HEK293 (cell line): ENCODE results near the gene TPM2.

Source experiments
- BCL11A ChIP-seq: fragments of 450-650 bp; formaldehyde crosslinking; IDR thresholded peaks from 2 replicates; pipeline ENCODE4 v1.5.1; 2016; ENCODE audit warnings: low read depth, missing biosample characterization, missing genetic modification characterization
- GLIS2 ChIP-seq: fragments of 450-650 bp; formaldehyde crosslinking; IDR thresholded peaks from 2 replicates; pipeline ENCODE4 v1.5.1; 2016; ENCODE audit warnings: missing biosample characterization, missing genetic modification characterization
- KLF10 ChIP-seq: fragments of 450-650 bp; IDR thresholded peaks from 2 replicates; pipeline ENCODE4 v1.5.1; 2018; ENCODE audit warnings: missing biosample characterization, mild to moderate bottlenecking, missing genetic modification characterization
- OSR2 ChIP-seq: fragments of 450-650 bp; formaldehyde crosslinking; IDR thresholded peaks from 2 replicates; pipeline ENCODE4 v1.5.1; 2016; ENCODE audit warnings: missing biosample characterization, missing genetic modification characterization
- PBX3 ChIP-seq: sonication (generic); formaldehyde crosslinking; IDR thresholded peaks from 2 replicates; pipeline ENCODE4 v1.8.1; 2022; ENCODE audit warnings: mild to moderate bottlenecking, moderate library complexity, missing genetic modification reagents
- TCF7L2 ChIP-seq: IDR thresholded peaks from 2 replicates; pipeline ENCODE4 v1.6.1; 2011; ENCODE audit warnings: low read depth, mild to moderate bottlenecking, inconsistent platforms, low read length, moderate library complexity, borderline replicate concordance
- ZBTB20 ChIP-seq: fragments of 450-650 bp; formaldehyde crosslinking; IDR thresholded peaks from 2 replicates; pipeline ENCODE4 v1.5.1; 2016; ENCODE audit warnings: missing biosample characterization, missing genetic modification characterization
- ZNF16 ChIP-seq: fragments of 450-650 bp; formaldehyde crosslinking; IDR thresholded peaks from 2 replicates; pipeline ENCODE4 v1.5.1; 2016; ENCODE audit warnings: low read depth, missing biosample characterization, missing genetic modification characterization
- ZNF174 ChIP-seq: fragments of 450-650 bp; formaldehyde crosslinking; IDR thresholded peaks from 2 replicates; pipeline ENCODE4 v1.5.0; 2017; ENCODE audit warnings: missing biosample characterization, mild to moderate bottlenecking, missing genetic modification characterization
- ZNF18 ChIP-seq: fragments of 450-650 bp; formaldehyde crosslinking; IDR thresholded peaks from 2 replicates; pipeline ENCODE4 v1.5.1; 2016; ENCODE audit warnings: missing biosample characterization, missing genetic modification characterization
- ZNF211 ChIP-seq: fragments of 450-650 bp; formaldehyde crosslinking; IDR thresholded peaks from 2 replicates; pipeline ENCODE4 v1.5.1; 2016; ENCODE audit warnings: low read depth, missing biosample characterization, missing genetic modification characterization
- ZNF292 ChIP-seq: fragments of 450-650 bp; formaldehyde crosslinking; IDR thresholded peaks from 2 replicates; pipeline ENCODE4 v1.5.1; 2016; ENCODE audit warnings: low read depth, missing biosample characterization, missing genetic modification characterization, borderline replicate concordance
- ZNF404 ChIP-seq: fragments of 450-650 bp; formaldehyde crosslinking; IDR thresholded peaks from 2 replicates; pipeline ENCODE4 v1.5.1; 2017; ENCODE audit warnings: missing biosample characterization, missing genetic modification characterization
- ZNF544 ChIP-seq: fragments of 450-650 bp; formaldehyde crosslinking; IDR thresholded peaks from 2 replicates; pipeline ENCODE4 v1.5.0; 2017; ENCODE audit warnings: missing biosample characterization, missing genetic modification characterization
- ZNF549 ChIP-seq: fragments of 450-650 bp; IDR thresholded peaks from 2 replicates; pipeline ENCODE4 v1.5.1; 2018; ENCODE audit warnings: missing biosample characterization, missing genetic modification characterization, mild to moderate bottlenecking, inconsistent platforms, moderate library complexity
- ZNF580 ChIP-seq: fragments of 450-650 bp; formaldehyde crosslinking; IDR thresholded peaks from 2 replicates; pipeline ENCODE4 v1.5.1; 2016; ENCODE audit warnings: missing biosample characterization, missing genetic modification characterization
- ZNF596 ChIP-seq: fragments of 450-650 bp; IDR thresholded peaks from 2 replicates; pipeline ENCODE4 v1.5.0; 2018; ENCODE audit warnings: missing biosample characterization, mild to moderate bottlenecking, missing genetic modification characterization, moderate library complexity
- ZNF624 ChIP-seq: fragments of 450-650 bp; formaldehyde crosslinking; IDR thresholded peaks from 2 replicates; pipeline ENCODE4 v1.5.1; 2017; ENCODE audit warnings: missing biosample characterization, missing genetic modification characterization
- ZNF629 ChIP-seq: fragments of 450-650 bp; formaldehyde crosslinking; IDR thresholded peaks from 2 replicates; pipeline ENCODE4 v1.5.1; 2017; ENCODE audit warnings: missing biosample characterization, missing genetic modification characterization
- ZNF707 ChIP-seq: fragments of 450-650 bp; formaldehyde crosslinking; IDR thresholded peaks from 2 replicates; pipeline ENCODE4 v1.5.1; 2016; ENCODE audit warnings: missing biosample characterization, missing genetic modification characterization
- ZNF837 ChIP-seq: fragments of 450-650 bp; formaldehyde crosslinking; IDR thresholded peaks from 2 replicates; pipeline ENCODE4 v1.5.1; 2016; ENCODE audit warnings: missing biosample characterization, missing genetic modification characterization
- ZSCAN18 ChIP-seq: fragments of 450-650 bp; formaldehyde crosslinking; IDR thresholded peaks from 2 replicates; pipeline ENCODE4 v1.5.1; 2016; ENCODE audit warnings: missing biosample characterization, missing genetic modification characterization
- TF ChIP-seq, protein P1 (sequence below): fragments of 450-650 bp; formaldehyde crosslinking; IDR thresholded peaks from 2 replicates; pipeline ENCODE4 v1.5.1; 2016; ENCODE audit warnings: missing biosample characterization, missing genetic modification characterization
- TF ChIP-seq, protein P2 (sequence below): fragments of 450-650 bp; formaldehyde crosslinking; IDR thresholded peaks from 2 replicates; pipeline ENCODE4 v1.5.1; 2017; ENCODE audit warnings: missing biosample characterization, missing genetic modification characterization
- TF ChIP-seq, protein P3 (sequence below): fragments of 450-650 bp; formaldehyde crosslinking; IDR thresholded peaks from 2 replicates; pipeline ENCODE4 v1.5.1; 2016; ENCODE audit warnings: missing biosample characterization, missing genetic modification characterization, borderline replicate concordance

TPM2 gene

DNA sequence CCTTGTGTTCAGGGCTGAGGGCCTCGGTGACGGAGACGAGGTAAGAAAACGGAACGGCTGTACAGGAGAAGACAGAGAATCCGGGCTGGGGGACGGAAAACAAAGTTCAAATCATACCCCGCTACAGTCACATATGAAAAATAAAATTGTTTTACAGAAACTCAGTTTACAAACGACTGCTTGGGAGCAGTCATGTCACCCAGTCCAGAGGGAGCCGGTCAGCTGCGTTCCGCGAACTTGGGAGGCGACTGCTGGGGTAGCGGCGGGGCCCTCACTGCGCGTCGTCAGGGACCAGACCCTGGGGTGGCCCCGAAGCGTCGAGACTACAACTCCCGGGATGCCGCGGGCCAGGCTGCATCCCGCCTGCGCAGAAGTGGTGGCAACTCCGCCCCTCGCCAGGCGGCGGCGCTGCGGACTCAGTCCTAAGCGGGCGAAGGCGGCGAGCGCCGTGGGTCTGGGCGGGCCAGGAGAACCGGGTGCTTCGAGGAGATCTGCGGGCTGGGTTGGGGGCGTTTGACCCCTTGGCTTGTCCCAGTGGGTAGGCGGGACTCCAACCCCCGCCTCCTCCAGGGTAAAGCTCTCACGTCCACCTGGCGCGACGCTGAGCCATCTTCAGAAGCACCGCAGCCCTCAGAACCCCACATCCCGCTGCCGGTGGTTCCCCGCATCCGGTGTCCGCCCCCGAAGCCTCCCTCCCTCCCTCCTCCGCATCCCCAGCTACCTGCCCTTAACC lies 43.0 kb downstream of the TPM2 start (continued):
- TF ChIP-seq ZNF629 (peak; percentile 54), ZBTB20 (tag by site-specific recombination) (peak; percentile 81), OSR2 (tag by site-specific recombination) (no peak), ZNF404 (tag by site-specific recombination) (no peak), PBX3 (no peak), ZNF211 (tag by site-specific recombination) (no peak), GLIS2 (tag by site-specific recombination) (peak; percentile 92), ZNF18 (tag by site-specific recombination) (no peak), KLF10 (no peak), ZNF544 (no peak), ZSCAN18 (no peak), ZNF624 (no peak), ZNF580 (tag by site-specific recombination) (no peak), TCF7L2 (no peak), ZNF596 (tag by site-specific recombination) (no peak), ZNF16 (no peak), BCL11A (tag by site-specific recombination) (no peak), ZNF174 (no peak), ZNF837 (no peak), ZNF292 (tag by site-specific recombination) (no peak), ZNF707 (tag by site-specific recombination) (no peak), ZNF549 (no peak)
- TF ChIP-seq, protein P1, sequence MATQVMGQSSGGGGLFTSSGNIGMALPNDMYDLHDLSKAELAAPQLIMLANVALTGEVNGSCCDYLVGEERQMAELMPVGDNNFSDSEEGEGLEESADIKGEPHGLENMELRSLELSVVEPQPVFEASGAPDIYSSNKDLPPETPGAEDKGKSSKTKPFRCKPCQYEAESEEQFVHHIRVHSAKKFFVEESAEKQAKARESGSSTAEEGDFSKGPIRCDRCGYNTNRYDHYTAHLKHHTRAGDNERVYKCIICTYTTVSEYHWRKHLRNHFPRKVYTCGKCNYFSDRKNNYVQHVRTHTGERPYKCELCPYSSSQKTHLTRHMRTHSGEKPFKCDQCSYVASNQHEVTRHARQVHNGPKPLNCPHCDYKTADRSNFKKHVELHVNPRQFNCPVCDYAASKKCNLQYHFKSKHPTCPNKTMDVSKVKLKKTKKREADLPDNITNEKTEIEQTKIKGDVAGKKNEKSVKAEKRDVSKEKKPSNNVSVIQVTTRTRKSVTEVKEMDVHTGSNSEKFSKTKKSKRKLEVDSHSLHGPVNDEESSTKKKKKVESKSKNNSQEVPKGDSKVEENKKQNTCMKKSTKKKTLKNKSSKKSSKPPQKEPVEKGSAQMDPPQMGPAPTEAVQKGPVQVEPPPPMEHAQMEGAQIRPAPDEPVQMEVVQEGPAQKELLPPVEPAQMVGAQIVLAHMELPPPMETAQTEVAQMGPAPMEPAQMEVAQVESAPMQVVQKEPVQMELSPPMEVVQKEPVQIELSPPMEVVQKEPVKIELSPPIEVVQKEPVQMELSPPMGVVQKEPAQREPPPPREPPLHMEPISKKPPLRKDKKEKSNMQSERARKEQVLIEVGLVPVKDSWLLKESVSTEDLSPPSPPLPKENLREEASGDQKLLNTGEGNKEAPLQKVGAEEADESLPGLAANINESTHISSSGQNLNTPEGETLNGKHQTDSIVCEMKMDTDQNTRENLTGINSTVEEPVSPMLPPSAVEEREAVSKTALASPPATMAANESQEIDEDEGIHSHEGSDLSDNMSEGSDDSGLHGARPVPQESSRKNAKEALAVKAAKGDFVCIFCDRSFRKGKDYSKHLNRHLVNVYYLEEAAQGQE = no peak
- TF ChIP-seq, protein P2, sequence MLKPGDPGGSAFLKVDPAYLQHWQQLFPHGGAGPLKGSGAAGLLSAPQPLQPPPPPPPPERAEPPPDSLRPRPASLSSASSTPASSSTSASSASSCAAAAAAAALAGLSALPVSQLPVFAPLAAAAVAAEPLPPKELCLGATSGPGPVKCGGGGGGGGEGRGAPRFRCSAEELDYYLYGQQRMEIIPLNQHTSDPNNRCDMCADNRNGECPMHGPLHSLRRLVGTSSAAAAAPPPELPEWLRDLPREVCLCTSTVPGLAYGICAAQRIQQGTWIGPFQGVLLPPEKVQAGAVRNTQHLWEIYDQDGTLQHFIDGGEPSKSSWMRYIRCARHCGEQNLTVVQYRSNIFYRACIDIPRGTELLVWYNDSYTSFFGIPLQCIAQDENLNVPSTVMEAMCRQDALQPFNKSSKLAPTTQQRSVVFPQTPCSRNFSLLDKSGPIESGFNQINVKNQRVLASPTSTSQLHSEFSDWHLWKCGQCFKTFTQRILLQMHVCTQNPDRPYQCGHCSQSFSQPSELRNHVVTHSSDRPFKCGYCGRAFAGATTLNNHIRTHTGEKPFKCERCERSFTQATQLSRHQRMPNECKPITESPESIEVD (tag by site-specific recombination) = no peak
- TF ChIP-seq, protein P3, sequence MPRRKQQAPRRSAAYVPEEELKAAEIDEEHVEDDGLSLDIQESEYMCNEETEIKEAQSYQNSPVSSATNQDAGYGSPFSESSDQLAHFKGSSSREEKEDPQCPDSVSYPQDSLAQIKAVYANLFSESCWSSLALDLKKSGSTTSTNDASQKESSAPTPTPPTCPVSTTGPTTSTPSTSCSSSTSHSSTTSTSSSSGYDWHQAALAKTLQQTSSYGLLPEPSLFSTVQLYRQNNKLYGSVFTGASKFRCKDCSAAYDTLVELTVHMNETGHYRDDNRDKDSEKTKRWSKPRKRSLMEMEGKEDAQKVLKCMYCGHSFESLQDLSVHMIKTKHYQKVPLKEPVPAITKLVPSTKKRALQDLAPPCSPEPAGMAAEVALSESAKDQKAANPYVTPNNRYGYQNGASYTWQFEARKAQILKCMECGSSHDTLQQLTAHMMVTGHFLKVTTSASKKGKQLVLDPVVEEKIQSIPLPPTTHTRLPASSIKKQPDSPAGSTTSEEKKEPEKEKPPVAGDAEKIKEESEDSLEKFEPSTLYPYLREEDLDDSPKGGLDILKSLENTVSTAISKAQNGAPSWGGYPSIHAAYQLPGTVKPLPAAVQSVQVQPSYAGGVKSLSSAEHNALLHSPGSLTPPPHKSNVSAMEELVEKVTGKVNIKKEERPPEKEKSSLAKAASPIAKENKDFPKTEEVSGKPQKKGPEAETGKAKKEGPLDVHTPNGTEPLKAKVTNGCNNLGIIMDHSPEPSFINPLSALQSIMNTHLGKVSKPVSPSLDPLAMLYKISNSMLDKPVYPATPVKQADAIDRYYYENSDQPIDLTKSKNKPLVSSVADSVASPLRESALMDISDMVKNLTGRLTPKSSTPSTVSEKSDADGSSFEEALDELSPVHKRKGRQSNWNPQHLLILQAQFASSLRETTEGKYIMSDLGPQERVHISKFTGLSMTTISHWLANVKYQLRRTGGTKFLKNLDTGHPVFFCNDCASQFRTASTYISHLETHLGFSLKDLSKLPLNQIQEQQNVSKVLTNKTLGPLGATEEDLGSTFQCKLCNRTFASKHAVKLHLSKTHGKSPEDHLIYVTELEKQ (tag by site-specific recombination) = no peak
